Daoy (cell line): ENCODE measurements around the gene SND1. TPM values are rescaled to one million over a fixed set of nuclear protein-coding genes. Genes with fewer than 3 reads are reported as not detected.

Source experiments
- DNase-seq: peaks from one replicate; pipeline ENCODE4 v3.0.0-alpha.2; 2015; ENCODE audit warnings: low read depth
- total RNA-seq: library from RNA; depleted of rRNA; stranded (reverse); fragments of >200 nt; shearing (Covaris generic); gene quantifications from 2 replicates; pipeline ENCODE4 v1.2.3, GENCODE V29; 2014

The SND1 gene
- total RNA-seq, 1 experiment from 2014 or later = 229 TPM

DNA sequence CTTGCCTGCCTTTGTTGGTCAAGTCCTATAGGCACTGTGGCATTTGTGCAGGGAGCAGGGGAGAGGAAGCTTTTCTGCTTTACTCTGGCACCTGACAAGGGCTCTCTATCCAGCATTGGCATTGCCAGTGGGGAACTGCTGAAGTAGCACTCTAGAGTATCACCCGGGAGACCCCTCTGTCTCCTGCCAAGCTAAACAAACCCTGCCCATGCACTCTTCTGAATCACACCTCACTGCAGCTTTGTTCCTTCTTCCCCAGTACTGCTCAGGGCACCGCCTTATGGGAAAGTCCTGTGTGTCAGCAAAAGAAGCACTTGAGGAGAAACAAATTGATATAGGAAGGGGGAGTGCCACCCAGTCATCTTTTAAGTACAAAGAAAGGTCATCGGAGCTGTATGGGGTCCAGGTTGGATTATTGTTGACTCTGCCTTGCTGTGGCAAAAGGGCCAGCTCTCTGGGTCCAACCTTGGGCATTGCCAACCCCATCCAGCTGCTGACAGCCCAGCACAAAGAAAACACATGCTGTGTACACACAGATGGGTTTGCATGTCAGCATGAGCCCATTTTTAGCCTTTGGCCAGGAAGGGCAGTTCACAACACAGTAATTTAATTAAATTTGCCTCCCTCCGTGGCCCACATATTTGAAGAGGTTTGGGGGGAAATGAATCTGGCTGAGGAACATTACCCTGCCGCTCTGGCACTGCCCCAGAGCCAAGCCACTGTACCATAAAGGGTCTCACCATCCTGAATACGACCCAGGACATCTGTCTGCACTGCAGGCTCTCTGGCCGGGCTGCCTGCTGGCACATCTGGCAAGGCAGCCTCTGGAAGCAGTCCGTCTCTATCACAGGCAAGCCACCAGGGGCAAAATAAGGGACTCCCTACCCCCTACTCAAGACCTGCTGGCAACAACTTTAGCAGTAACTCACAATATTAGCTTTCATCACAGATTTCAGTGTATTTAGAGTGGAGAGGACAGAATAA lies 366.2 kb downstream of the SND1 start:
- peak; percentile 94 for DNase-seq

DNA sequence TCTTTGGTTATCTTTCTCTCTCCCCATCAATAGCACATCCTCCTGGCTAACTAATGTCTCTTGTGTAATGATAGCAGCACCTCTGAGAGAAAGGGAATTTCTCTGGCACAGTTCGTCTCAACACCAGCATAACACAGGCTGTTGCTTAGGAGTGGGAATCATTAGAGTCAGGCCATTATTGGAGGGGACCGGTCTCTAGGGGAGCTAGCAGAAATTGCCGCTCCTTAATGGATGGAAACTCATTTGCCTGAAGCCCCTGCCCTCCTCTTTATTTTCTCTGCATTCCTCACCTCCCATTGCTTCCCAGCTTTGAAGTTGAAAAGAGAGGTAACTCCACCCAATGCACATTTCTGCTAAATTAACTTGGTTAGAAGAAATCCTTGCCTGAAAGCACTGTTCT lies 367.3 kb downstream of the SND1 start:
- DNase-seq = no peak

DNA sequence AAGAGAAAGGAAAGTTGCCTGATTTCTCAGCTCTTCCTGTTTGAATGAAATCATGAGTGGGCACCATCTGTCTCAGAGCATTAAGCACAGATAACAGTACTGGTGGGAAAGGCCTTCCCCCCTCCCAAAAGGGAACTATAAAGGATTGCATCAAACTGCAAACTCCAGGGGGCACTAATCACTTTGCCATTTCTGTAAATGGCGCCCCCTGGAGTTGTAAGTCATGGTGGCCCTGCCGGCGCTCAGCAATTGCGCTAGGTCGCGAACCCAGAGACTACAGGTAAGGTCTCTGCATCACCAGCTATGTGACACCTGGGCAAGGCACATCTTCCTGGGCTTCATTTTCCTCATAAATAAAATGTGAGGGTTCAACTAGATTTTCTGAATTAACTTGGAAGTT lies 368.2 kb downstream of the SND1 start:
- no peak for DNase-seq

DNA sequence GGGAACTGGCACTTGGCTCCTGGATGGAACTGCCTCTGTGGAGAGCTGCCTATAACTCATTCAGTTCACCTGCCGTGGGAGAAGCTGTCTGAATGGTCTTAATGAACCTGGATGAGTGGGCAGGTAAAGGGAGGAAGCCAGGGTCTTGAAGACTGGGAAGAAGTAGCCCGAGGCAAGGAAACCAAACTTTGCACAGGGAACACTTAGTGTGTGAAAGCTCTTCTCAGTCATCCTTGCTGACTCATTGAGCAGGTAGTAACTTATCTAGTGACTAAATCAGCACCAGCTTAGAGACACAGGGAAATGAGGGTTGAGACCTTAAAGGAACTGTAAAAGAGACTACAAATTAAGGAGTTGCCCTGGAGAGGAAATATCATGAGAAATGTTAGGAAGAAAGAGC lies 369.4 kb downstream of the SND1 start:
- DNase-seq = peak; percentile 67

DNA sequence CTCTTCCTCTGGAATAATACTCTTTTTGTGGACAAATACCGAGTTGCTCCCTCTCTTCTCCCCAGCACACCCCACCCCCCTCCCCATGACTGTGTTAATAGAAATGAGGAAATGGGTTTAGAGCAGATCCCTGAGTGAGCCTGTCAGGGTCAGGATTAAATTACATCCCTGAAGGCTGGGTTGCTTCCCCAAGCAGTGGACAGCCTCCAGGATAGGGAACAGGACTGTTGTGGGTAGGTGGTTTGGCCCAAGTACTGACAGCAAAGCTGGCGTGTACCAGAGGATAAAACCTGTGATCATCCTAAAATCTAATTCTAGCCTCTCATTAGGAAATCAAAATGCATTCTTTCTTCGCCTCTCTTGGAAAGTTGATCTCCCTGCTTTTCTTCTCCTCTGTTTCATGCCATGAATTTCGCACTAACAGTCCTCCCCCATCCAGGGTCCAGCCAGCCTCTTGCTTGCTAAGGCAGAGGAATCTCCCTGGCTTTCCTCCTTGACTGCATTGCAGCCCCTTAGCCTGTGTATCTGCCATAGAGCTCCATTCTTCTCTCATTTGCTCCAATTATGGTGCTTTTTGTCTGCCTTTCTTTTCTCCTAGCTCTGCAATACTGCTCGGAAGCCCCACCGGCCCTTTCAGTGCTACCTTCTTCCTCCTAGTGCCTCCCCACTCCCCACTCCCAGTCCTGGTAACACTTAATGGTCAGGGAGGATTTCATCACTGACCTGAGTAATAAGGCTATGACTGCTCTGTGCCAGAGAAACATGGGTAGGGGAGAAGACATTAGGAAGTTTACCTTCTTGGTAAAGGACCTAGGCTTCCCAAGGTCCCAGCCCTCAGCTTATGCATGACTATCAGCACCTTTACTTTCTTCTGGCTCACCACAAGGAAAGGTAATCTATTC lies 370.9 kb downstream of the SND1 start:
- DNase-seq = peak; percentile 77

DNA sequence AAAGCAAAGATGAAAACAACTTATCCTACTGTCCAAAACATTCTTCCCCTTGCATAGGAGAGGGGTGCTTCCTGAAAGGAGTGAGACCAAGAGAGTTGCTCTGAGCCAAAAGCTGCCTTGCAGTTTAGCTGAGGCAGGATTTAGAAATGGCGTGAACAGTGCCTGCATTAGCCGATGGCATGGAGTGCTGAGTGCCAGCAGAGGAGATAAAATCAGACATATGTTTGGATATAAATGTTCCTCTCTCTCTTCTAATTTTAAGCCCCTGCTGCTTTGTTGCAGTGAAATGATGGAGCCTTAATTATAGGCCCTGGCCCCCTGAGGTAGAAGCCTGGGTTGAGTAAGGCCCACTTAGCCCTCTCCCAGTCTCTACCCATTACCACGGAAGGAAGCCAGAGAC lies 372.2 kb downstream of the SND1 start:
- no peak for DNase-seq

DNA sequence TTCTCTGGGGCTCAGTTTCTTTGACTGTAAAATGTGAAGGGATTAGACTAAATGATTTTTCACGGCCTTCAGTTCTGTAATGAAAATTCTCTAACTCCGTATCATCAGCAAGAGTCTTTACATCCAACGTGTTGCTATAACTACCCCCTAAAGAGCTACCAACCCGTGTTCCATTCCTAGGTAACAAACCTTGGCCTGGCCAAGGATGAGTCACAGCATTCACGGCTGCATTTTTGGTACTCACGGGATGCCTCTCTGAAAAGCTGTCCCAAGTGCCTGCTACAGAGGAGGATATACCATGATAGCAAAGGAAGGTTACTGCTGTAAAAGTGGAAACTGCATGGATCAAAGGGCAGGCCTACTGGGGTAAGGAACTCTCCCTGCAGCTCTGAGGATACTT lies 373.4 kb downstream of the SND1 start:
- peak; percentile 72 for DNase-seq

DNA sequence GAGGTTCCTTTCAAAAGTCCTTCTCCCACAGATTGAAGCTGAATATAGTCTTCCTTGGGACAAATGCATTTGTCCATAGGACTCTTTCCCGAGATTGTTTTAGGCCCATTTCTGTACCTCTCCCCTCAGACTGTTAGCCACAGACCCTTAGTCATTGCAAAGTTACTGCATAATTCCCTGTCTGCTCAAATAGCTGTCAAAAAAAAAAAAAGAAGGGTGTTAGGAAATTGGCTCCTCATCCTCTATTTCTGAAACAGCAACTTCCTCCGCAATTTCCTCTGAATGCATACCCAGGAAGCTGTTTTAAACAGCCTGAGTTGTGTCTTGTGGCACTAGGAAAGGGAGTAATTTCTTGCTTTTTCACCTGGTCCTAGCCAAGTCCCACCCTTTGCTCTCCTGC lies 373.8 kb downstream of the SND1 start:
- DNase-seq = no peak

DNA sequence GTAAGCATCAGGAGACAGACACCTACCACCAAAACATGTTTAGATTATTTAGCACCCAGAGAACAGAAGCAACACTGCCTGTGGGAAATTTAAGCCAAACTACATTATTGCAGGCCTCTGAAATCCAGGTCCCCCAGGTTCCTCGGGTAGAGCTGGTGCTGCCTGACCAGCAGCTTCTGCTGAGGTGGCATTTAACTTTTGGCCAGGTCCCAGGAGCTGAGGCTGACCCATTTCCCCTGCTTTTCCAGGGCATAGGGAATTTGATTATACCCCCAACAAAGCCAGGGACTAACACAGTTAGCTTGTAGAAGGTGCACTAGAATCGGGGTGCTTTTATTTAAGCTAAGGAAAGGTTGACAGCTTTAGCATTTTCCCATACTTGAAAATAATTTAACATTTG lies 374.6 kb downstream of the SND1 start:
- no peak for DNase-seq

DNA sequence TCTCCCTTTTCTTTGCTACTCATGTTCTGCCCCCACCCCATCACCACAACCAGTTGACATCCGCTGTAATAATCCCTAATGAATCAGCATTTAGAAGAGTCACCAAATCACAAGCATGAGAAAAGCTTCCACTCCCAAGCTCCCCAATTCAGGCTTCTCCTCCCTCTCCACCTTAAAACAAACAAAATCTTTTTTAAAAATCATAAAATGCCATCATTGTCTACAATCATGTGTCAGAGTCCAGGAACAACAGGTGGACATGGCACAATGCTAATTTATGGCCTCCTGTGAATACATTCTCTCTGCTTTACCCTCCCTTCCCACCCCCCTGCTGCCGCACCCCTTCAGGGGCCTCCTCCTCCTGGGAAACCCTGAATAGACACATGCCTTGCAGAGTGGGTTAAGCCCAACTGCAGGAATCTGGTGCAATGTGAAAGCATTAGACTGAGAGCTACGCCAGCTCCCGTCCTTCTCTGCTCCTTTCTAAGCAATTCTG lies 375.5 kb downstream of the SND1 start:
- DNase-seq = no peak

DNA sequence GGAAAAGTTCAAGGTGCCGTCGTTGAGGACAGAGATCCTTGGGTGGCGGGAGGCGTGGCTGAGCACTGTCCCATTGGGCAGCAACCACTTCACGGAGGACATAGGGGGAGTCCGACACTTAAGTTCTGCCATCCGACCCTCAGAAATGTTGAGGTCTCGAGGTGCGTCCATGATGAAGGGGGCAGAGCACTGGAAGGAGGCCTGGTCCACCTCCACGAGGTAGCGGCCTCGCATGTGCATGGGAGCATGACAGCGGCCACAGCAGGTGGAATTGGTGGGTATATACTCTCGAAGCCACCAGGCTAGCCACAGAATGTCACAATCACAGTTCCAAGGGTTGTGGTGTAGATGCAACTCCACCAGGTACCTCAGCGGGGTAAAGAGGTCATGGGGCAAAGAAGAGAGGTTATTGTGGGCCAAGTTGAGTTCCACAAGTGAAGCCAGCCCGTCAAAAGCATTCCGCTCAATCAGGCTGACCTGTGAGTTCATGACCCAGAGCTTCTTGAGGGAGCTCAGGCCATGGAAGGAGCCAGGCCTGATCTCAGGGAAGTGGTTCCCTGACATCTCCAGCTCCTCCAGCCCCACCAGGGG lies 377.5 kb downstream of the SND1 start:
- no peak for DNase-seq

DNA sequence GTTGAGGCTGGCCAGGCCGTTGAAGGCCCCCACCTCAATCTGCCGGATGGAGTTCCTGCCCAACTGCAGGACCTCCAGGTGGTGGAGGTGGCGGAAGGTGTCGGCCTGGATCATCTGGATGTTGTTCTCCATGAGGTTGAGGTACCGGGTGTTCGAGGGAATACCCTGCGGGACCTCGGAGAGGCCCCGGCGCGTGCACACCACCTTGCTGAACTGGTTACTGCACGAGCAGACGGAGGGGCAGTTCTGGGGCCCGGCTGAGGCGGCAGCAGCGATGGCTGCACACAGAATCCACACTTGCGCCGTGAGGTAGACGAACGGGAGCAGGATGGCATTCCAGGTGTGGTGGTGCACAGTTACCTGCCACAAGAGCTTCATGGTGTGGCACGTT lies 378.3 kb downstream of the SND1 start:
- DNase-seq = no peak

DNA sequence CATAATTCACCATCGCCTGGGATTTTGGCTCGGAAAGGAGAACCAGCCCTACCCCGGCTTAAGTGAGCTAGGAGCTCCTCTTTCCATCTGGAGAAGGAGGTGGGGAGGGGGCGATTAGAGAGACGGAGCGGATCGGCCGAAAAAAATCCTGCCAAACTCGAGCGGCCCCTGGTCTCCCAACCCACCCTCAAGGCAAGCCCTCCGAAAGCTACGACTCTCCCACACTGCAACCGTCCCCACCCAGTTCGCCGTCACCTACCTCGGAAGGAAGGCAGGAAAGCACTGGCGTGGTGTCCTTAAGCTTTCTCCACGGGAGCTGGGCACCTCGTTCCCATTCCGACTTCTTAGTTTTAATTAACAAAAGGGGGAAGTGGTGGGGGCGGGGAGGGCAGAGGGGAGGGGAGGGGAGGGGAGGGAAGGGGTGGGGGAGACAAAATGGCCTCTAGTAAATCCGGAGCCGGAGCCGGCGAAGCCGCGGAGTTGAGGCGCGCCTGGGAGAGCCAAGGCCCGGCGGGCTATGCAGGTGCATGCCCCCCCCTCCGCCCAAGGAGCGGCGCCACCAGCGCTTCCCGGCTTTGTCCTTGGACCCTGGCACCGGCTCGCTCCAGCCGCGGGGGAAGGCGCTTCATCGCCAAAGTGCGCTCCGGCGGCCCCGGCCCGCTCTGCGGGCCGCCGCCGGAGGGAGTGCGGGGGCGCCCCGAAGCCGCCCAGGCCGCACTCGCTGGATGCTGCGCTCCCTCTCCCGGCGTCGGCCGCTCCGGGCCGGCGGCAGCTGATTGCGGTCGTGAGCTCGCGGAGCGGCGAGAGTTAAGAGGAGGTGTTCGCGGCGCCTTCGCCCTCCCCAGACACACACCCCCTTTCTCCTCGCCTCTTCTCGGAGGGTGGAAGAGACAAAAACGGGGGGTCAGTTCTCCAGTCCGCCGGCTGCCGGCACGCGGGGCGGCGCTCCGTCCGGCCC lies 378.9 kb downstream of the SND1 start, which contains the start of gene LRRC4:
LRRC4 (minus strand) TSS at position 784 of the 958 bp plus-strand sequence. CDS start 797 bp downstream, outside the sequence.
- DNase-seq = peak; percentile 74

DNA sequence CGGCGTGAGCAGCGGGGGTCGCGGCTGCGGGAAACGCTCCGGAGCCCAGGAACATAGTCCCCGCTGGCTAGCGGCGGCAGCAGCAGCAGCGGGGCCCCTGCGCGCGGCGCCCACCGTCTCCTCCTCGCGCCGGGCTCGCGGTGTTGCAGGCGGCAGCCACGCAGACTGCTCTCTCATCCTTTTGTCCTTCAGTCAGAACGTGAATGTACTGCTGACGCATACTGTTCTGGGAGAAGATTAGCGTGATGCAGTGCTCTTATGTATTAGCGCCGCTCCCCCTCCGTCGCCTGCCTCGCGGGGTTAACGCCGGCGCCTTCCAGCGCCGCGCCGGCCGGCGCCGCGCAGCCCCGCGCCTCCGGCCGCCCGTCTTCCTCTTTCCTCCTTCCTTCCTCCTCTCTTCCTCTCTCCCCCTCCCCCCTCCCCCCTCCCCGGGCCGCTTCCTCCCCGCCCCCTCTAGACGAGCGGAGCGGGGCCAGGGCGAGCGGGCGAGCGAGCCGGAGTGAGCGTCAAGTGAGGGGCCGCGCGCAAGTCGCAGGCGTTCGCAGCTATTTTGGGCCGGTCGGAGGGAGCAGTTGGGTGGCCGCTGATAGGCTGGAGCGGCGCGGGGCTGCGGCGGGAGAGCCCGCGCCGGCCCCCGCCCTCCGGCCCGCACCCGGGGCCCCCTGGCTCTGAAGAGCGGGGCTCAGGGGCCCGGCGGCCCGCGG lies 380.1 kb downstream of the SND1 start:
- DNase-seq = peak; percentile 91

DNA sequence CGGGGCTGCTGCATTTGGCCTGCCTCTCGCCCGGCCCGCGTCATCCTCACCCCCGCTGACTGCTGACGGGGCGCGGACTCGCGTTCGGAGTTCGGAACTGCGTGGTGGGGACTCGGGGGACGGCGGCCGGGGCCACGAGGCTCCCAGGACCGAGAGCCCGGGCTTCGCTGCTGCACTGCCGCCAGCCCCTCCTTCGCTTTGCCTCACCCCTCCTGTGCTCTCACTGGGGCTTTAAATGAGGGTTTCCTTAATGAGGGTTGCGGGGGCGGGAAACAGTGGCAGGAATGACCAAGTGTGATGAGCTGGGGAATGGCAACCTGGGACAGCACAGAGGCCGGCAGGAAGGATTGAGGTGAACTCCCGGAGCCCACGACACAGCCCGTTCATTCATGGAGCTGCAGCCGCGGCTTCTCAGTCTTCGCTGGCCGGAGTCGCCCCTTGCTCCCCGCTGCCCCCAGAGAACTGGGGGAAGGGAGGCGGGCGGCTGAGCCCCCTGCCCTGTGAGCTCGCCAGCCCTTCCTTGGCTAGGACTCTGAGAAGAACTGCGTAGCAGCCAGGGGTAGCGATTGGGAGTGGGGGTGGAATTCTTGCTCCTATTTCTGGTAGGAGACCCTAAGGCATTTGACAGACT lies 380.7 kb downstream of the SND1 start:
- no peak for DNase-seq

DNA sequence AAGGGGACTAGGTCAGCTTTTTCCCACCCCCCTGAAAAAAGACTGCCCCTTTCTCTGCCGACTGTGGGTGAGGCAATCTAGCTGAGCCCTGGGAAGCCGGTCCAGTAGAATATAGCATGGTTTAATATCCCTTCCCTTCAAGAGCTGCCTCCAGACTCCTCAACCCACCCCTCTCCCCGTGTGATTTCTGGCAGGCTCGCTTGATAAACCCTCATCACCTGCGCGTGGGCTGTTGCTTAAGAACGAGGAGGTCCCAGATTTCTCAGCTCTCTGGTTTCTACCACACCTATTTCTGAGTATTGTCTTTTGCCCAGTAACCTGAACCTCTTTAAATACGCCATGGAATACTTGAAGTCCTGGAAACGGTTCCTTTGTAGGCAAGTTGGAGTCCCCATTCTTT lies 381.3 kb downstream of the SND1 start:
- no peak for DNase-seq

DNA sequence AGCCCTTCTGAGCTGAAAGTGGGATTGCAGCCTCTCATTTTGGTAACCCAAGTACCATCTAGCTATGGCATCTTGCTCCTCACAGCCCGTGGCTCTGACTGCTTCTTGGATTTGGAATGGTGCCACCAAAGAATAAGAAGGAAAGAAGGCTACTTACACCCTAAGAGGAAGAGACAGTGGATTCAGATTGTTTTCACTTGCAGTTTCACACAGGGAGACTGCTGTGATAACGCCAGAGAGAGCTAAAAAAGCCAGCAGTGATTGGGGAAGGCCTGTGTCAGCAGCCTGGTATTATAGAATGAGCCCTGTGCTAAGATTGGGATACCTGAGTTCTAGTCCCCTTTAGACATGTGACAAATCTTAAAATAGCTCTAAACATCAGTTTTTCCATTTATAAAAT lies 382.8 kb downstream of the SND1 start:
- DNase-seq = no peak

DNA sequence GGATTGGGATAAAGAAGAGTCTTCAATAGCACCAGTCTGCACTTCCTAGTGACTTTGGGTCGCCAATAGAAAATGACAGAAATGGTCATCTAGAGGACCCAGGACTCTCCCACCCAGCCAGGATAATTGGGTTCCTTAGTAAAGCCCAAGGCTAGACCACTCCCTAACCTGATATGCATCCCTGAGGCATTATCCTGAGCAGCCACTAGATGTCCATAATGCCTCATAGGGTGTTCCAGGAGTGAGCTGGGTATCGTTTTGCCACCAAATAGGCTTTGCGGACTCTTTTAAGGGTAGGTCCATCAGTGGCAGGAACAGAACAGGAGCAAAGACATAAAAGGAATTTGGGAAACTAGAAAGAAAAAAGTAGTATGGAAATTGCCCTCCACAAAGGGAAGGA lies 383.7 kb downstream of the SND1 start:
- DNase-seq = peak; percentile 43

DNA sequence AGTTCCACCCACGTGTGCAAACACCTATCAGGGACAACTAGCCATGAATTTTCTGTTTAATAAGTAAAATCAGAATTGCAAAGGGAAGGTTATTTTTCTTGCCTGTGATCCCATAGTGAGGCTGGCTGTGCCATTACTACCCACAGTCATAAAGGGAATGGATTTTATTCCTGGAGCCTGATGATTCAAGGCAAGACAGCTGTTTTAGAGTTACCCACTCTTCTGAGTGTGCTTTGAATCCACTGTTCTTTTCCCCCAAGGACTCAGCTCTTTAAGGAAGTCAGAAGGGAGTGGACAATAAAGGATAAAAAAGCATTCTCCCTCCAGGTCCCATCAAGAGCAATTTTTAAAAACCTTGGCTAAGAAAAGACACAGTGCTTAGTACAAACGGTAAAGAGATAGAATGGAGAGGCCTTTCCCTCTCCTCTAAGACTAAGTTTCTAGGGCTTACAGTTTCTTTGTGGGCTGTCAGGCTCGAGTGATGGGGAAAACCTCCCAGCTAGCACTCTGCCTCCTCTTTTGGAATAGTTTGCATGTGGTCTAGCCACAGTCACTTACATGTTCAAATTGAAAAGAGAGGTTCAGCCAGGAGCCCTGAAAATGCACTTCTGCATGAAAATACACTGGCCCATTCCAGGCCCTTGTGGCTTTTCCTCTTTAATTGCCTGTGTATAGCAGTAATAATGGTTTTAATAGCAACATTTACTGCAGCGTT lies 384.4 kb downstream of the SND1 start:
- DNase-seq = no peak
